Thymus (tissue), 11 donors: Measurements from ENCODE around the gene HECTD4. TPM values are rescaled to one million over a fixed set of nuclear protein-coding genes. Genes with fewer than 3 reads are reported as not detected.

Experiments
- DNase-seq, 9 donors: peaks; one replicate each; pipeline ENCODE4 v3.0.0-alpha.2; 2013; ENCODE audit warnings: low spot score in 9 of 9, low read depth in 6 of 9, missing footprints in 1 of 9
- H3K27ac ChIP-seq, 2 donors: one replicate each; pipeline ENCODE4 v1.5.1; 2013; ENCODE audit warnings: control low read depth in 1 of 2, low read depth in 1 of 2, low read length in 1 of 2, mild to moderate bottlenecking in 1 of 2, moderate library complexity in 1 of 2
- H3K27me3 ChIP-seq, 2 donors: one replicate each; pipeline ENCODE4 v1.5.1; 2013; ENCODE audit warnings: low read length in 1 of 2; ENCODE audit not compliant: control insufficient read depth in 2 of 2, insufficient read depth in 1 of 2
- H3K36me3 ChIP-seq, 2 donors: one replicate each; pipeline ENCODE4 v1.5.1; 2013; ENCODE audit warnings: low read length in 1 of 2, mild to moderate bottlenecking in 1 of 2, moderate library complexity in 1 of 2; ENCODE audit not compliant: control insufficient read depth in 2 of 2, insufficient read depth in 2 of 2
- H3K4me1 ChIP-seq, 2 donors: one replicate each; pipeline ENCODE4 v1.5.1; 2013; ENCODE audit warnings: low read length in 2 of 2; ENCODE audit not compliant: control insufficient read depth in 2 of 2, insufficient read depth in 2 of 2
- H3K4me3 ChIP-seq, 2 donors: one replicate each; pipeline ENCODE4 v1.5.1; 2013; ENCODE audit warnings: low read length in 2 of 2, control low read depth in 1 of 2, mild to moderate bottlenecking in 1 of 2
- H3K9me3 ChIP-seq, 2 donors: one replicate each; pipeline ENCODE4 v1.5.1; 2013; ENCODE audit warnings: low read length in 1 of 2, mild to moderate bottlenecking in 1 of 2; ENCODE audit not compliant: control insufficient read depth in 2 of 2, insufficient read depth in 1 of 2
- WGBS: extraction: QIAGEN DNeasy Blood & Tissue Kit; methylation state at CpG from one replicate; pipeline ENCODE4 v1.1.7; 2013; 5-methylcytosine and 5-hydroxymethylcytosine counted together
- polyA plus RNA-seq: library from polyadenylated mRNA; stranded (reverse); fragments of 200-250 nt; gene quantifications from one replicate; pipeline ENCODE4 v1.2.3, GENCODE V29; 2013
- total RNA-seq: library from RNA; stranded (reverse); fragments of 120-200 nt; gene quantifications from one replicate; pipeline ENCODE4 v1.2.4, GENCODE V29; 2013
- donor health status: healthy.

The HECTD4 gene
- total and polyA plus RNA-seq, 2 donors: 9.6 to 19.3 TPM

GRCh38 chr12:112331886-112332285 lies 50.3 kb downstream of the HECTD4 start:
- Histone ChIP-seq H3K27ac (no peak overlapping the region), H3K27me3 (no peaks in the 10 kb centered on the region), H3K4me3 (no peak overlapping the region), H3K4me1 (no peaks in the 10 kb centered on the region), H3K9me3 (no peaks in the 10 kb centered on the region), H3K36me3 (no peaks in the 10 kb centered on the region)
- DNase-seq: no peak
- 78% methylated on average over 4 of the region's 4 CpGs for WGBS

DNA sequence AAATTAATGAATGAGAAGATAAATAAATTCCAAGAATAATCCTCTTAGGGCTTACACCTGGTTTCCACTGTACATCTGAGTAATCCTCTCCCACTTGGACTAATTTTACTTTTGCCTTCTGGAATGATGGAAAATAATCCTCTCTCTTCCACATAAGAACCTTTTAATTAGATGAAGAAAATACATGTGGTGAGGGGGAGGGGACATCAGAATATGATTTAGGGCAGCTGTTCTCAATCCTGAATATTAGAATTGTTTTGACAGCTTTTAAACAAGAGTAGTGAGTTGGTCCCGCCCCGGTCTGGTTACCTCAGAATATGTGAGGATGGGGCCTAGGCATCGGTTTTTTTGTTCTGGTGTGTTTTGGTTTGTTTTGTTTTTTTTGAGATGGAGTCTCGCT lies 51.5 kb downstream of the HECTD4 start:
- no peaks in the 10 kb centered on the region for H3K9me3 ChIP-seq
- no peaks in the 10 kb centered on the region for H3K4me1 ChIP-seq
- H3K4me3 ChIP-seq: no peak overlapping the region
- no peaks in the 10 kb centered on the region for H3K27me3 ChIP-seq
- no peak for DNase-seq
- WGBS: 95% methylated on average over 4 of the region's 4 CpGs
- no peaks in the 10 kb centered on the region for H3K36me3 ChIP-seq
- no peak overlapping the region for H3K27ac ChIP-seq

- DNase-seq: no peak
- no peaks in the 10 kb centered on the region for H3K27me3 ChIP-seq
- H3K27ac ChIP-seq: no peak overlapping the region
- H3K36me3 ChIP-seq: no peaks in the 10 kb centered on the region
- no peaks in the 10 kb centered on the region for H3K9me3 ChIP-seq
- no peaks in the 10 kb centered on the region for H3K4me1 ChIP-seq
- no peak overlapping the region for H3K4me3 ChIP-seq
- 92% methylated on average over 3 of the region's 3 CpGs for WGBS
Measured at GRCh38 chr12:112328456-112329124, 53.6 kb downstream of the HECTD4 start.

DNA sequence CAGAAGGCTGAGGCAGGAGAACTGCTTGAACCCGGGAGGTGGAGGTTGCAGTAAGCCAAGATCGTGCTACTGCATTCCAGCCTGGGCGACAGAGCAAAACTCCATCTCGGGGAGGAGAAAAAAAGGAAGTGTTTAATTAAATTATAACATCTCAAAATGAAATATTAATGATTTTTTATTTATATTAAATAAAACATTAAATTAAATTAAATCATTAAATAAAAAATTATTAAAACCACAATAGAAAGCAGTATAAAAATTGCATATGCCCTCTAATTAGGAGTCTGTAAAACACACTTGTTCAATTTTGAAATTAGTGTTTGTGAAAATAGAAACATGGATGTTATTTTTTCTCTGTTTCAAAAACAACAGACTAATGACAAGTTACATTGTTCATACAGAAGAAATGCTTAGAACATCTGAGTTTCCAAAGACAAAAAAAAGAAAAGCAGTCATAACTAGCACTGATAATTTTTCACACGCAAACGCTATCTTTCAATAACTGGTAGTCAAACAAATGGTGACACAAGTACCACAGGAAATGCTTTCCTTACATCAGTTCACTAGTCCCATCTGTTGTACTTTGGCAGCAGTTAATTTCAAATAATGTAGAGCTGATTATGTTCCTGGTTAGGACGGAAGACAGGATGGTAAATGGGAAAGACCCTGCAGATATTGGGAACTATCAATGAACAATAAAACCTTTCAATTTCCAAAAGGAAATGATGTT lies 54.9 kb downstream of the HECTD4 start:
- no peak for DNase-seq
- Histone ChIP-seq H3K27me3 (no peaks in the 10 kb centered on the region), H3K36me3 (no peaks in the 10 kb centered on the region), H3K27ac (no peak overlapping the region), H3K4me1 (no peaks in the 10 kb centered on the region), H3K4me3 (no peak overlapping the region), H3K9me3 (no peaks in the 10 kb centered on the region)
- 97% methylated on average over 7 of the region's 7 CpGs for WGBS

DNA sequence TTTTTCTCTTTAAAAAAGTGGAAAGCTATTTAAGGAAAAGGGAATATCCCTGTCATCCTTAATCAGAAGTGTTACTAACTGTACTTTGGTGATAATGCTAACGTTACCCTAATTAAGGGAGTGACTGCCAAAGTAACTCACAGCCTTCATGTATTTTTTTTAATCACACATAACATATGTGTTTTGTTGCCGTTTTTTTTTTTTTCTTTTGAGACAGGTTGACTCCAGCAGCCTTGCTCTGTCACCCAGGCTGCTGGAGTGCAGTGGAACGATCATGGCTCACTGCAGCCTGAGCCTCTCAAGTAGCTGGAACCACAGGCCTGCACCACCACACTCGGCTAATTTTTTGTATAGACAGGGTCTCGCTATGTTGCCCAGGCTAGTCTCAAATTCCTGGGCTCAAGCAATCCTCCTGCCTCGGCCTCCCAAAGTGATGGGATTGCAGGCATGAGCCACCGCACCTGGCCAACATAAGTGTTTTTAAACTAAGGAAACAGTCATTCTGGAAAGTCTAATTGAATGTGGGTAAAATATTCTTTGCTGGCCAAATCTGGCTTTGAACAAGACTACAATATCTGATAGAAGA lies 56.5 kb downstream of the HECTD4 start:
- 95% methylated on average over 7 of the region's 7 CpGs for WGBS
- Histone ChIP-seq H3K4me3 (no peak overlapping the region), H3K4me1 (no peaks in the 10 kb centered on the region), H3K27ac (no peak overlapping the region), H3K27me3 (no peaks in the 10 kb centered on the region), H3K9me3 (no peaks in the 10 kb centered on the region), H3K36me3 (no peaks in the 10 kb centered on the region)
- no peak for DNase-seq

DNA sequence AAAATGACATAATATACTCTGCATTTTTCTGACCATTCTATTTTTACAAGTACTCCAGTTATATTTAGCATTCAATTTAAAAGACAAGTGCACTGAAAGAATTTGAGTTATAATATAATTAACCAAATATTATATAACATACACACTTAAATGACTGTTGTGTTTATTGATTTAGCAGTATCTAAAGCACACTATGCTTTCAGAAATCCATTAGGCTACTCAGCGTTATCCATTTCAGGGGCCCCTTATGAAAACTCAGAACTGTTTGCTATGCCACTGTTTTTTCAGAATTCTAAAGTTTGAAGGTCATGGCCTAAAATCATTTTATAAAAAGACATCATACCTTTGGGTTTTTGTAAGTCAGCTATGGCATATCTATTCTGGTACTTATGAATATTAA lies 57.1 kb downstream of the HECTD4 start:
- no peaks in the 10 kb centered on the region for H3K27me3 ChIP-seq
- no peak overlapping the region for H3K27ac ChIP-seq
- no peaks in the 10 kb centered on the region for H3K4me1 ChIP-seq
- H3K36me3 ChIP-seq: no peaks in the 10 kb centered on the region
- no peak overlapping the region for H3K4me3 ChIP-seq
- H3K9me3 ChIP-seq: no peaks in the 10 kb centered on the region
- 100% methylated on average over 1 of the region's 1 CpG for WGBS
- no peak for DNase-seq

GRCh38 chr12:112322882-112323547 lies 59.2 kb downstream of the HECTD4 start:
- DNase-seq: no peak
- H3K4me1 ChIP-seq: no peaks in the 10 kb centered on the region
- H3K36me3 ChIP-seq: peaks cover 6 to 13% of the 10 kb centered on the region in 2 donors
- no peaks in the 10 kb centered on the region for H3K9me3 ChIP-seq
- no peak overlapping the region for H3K27ac ChIP-seq
- H3K4me3 ChIP-seq: no peak overlapping the region
- WGBS: 91% methylated on average over 4 of the region's 4 CpGs
- H3K27me3 ChIP-seq: no peaks in the 10 kb centered on the region

- Histone ChIP-seq H3K4me1 (no peaks in the 10 kb centered on the region), H3K9me3 (no peaks in the 10 kb centered on the region), H3K36me3 (peaks cover 6 to 13% of the 10 kb centered on the region in 2 donors), H3K27ac (no peak overlapping the region), H3K4me3 (no peak overlapping the region), H3K27me3 (no peaks in the 10 kb centered on the region)
- DNase-seq: no peak
- 89% methylated on average over 2 of the region's 2 CpGs for WGBS
Measured at GRCh38 chr12:112322441-112322840, 59.8 kb downstream of the HECTD4 start.

DNA sequence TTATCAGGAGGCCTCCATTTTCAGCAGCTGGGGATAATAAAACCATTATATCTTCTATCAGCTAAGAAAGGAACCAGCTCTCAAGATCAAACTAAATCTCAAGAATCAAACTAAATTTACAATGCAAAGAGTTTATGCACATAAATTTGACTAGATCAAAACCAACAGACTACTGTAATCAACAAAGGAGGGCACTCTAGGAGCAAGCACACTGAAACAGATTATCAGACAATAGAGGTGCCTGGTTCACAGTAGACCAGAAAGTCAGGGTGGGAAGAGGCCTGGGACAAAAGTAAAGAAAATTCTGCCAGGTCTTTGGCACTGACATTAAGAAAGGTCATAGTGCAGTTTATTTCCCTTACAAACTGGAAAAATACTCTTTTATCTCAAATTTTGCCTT lies 61.0 kb downstream of the HECTD4 start:
- Histone ChIP-seq H3K27me3 (no peaks in the 10 kb centered on the region), H3K27ac (no peak overlapping the region), H3K36me3 (peaks cover 6 to 13% of the 10 kb centered on the region in 2 donors), H3K4me1 (no peaks in the 10 kb centered on the region), H3K4me3 (no peak overlapping the region), H3K9me3 (no peaks in the 10 kb centered on the region)
- no peak for DNase-seq
